Prostate gland (tissue), 2 donors: ENCODE data around the gene PITPNC1. TPM values are rescaled to one million over a fixed set of nuclear protein-coding genes. Genes with fewer than 3 reads are reported as not detected.

Source experiments
- DNase-seq: peaks from one replicate; pipeline ENCODE4 v3.0.0-alpha.2; 2019; ENCODE audit warnings: low spot score
- H3K27ac ChIP-seq, 2 donors: fragments of 200-600 bp; sonication (generic); 2 replicates each; pipeline ENCODE4 v1.5.1; 2017 to 2019
- H3K27me3 ChIP-seq: fragments of 200-600 bp; sonication (generic); replicated peaks from 2 replicates; pipeline ENCODE4 v1.5.1; 2019; ENCODE audit not compliant: insufficient read depth
- H3K36me3 ChIP-seq, 2 donors: fragments of 200-600 bp; sonication (generic); 1 replicate in 1 of 2; 2 replicates in 1 of 2; pipeline versions ENCODE4 v1.5.1 to v1.8.1; 2017 to 2019
- H3K4me1 ChIP-seq: fragments of 200-600 bp; sonication (generic); replicated peaks from 2 replicates; pipeline ENCODE4 v1.5.1; 2019
- H3K4me3 ChIP-seq, 2 donors: fragments of 200-600 bp; sonication (generic); 2 replicates each; pipeline ENCODE4 v1.5.1; 2017 to 2019
- H3K9me3 ChIP-seq: fragments of 200-600 bp; sonication (generic); 2 replicates; pipeline ENCODE4 v1.5.1; 2017
- CTCF ChIP-seq, 4 experiments: fragments of 200-600 bp in 2 of 4; fragments of 450-650 bp in 2 of 4; sonication (generic) in 2 of 4; IDR thresholded peaks; 1 replicate in 3 of 4; 2 replicates in 1 of 4; pipeline ENCODE4 v1.5.1; 2016 to 2019; ENCODE audit warnings: antibody characterized with exemption in 4 of 4, mild to moderate bottlenecking in 2 of 4, moderate library complexity in 2 of 4
- POLR2A ChIP-seq: fragments of 450-650 bp; IDR thresholded peaks from one replicate; pipeline ENCODE4 v1.6.1; 2016; ENCODE audit warnings: antibody characterized with exemption, mild to moderate bottlenecking
- POLR2AphosphoS5 ChIP-seq: sonication (generic); formaldehyde crosslinking; IDR thresholded peaks from one replicate; pipeline ENCODE4 v1.6.1; 2017; ENCODE audit warnings: antibody characterized with exemption
- WGBS: methylation state at CpG from one replicate; pipeline ENCODE4 v1.1.5; 2018; 5-methylcytosine and 5-hydroxymethylcytosine counted together
- intact Hi-C: fragments of 100-400 bp; cut with DNase I; formaldehyde crosslinking; loops from one replicate; pipeline ENCODE4 v1.14.2; 2022
- total RNA-seq, 2 donors: library from RNA; depleted of rRNA; stranded (reverse); fragments of >200 nt; gene quantifications; one replicate each; pipeline ENCODE4 v1.1.0, GENCODE V29; 2016

PITPNC1 gene
- total RNA-seq, 2 donors from 2014 or later = 10.1 to 12.9 TPM

- Histone ChIP-seq H3K9me3 (no peaks in the 10 kb centered on the region), H3K4me3 (no peak overlapping the region), H3K4me1 (no peaks in the 10 kb centered on the region), H3K27me3 (no peaks in the 10 kb centered on the region), H3K36me3 (no peaks in the 10 kb centered on the region), H3K27ac (no peak overlapping the region)
- intact Hi-C loops = no loop called here
- no peak for DNase-seq
- TF ChIP-seq CTCF (IDR thresholded peaks at IDR 0.05) (no peak), POLR2A (no peak), POLR2AphosphoS5 (no peak)
- 85% methylated on average over 7 of the region's 7 CpGs for WGBS
Observed at GRCh38 chr17:67496286-67496685, 119.2 kb downstream of the PITPNC1 start.

- intact Hi-C loops = no loop called here
- H3K9me3 ChIP-seq = no peaks in the 10 kb centered on the region
- H3K4me3 ChIP-seq = no peak overlapping the region
- H3K4me1 ChIP-seq = no peaks in the 10 kb centered on the region
- H3K27me3 ChIP-seq = no peaks in the 10 kb centered on the region
- H3K27ac ChIP-seq = no peak overlapping the region
- 92% methylated on average over 4 of the region's 4 CpGs for WGBS
- TF ChIP-seq POLR2A = no peak
- no peak for TF ChIP-seq POLR2AphosphoS5
- no peak for TF ChIP-seq CTCF (IDR thresholded peaks at IDR 0.05)
- no peaks in the 10 kb centered on the region for H3K36me3 ChIP-seq
- DNase-seq = no peak
Observed at GRCh38 chr17:67499685-67500084, 122.6 kb downstream of the PITPNC1 start.

GRCh38 chr17:67500261-67500660, 123.2 kb downstream of the PITPNC1 start:
- Histone ChIP-seq H3K36me3 (no peaks in the 10 kb centered on the region), H3K4me1 (no peaks in the 10 kb centered on the region), H3K27me3 (no peaks in the 10 kb centered on the region), H3K27ac (no peak overlapping the region), H3K9me3 (no peaks in the 10 kb centered on the region), H3K4me3 (no peak overlapping the region)
- TF ChIP-seq POLR2AphosphoS5 (no peak), CTCF (IDR thresholded peaks at IDR 0.05) (no peak), POLR2A (no peak)
- DNase-seq = no peak
- intact Hi-C loops = no loop called here
- 52% methylated on average over 2 of the region's 2 CpGs for WGBS

- WGBS = 96% methylated on average over 11 of the region's 11 CpGs
- no peak for DNase-seq
- H3K27me3 ChIP-seq = no peaks in the 10 kb centered on the region
- TF ChIP-seq CTCF (IDR thresholded peaks at IDR 0.05) (no peak), POLR2A (no peak), POLR2AphosphoS5 (no peak)
- no peaks in the 10 kb centered on the region for H3K9me3 ChIP-seq
- no peaks in the 10 kb centered on the region for H3K4me1 ChIP-seq
- intact Hi-C loops = no loop called here
- H3K4me3 ChIP-seq = no peak overlapping the region
- no peak overlapping the region for H3K27ac ChIP-seq
- no peaks in the 10 kb centered on the region for H3K36me3 ChIP-seq
Observed at GRCh38 chr17:67500677-67501300, 123.7 kb downstream of the PITPNC1 start.

- WGBS = 89% methylated on average over 3 of the region's 3 CpGs
- TF ChIP-seq CTCF (IDR thresholded peaks at IDR 0.05) = no peak
- no peak for TF ChIP-seq POLR2AphosphoS5
- no peak for TF ChIP-seq POLR2A
Observed at GRCh38 chr17:67502151-67502550, 125.1 kb downstream of the PITPNC1 start.

More at GRCh38 chr17:67502151-67502550, 125.1 kb downstream of the PITPNC1 start:
- Histone ChIP-seq H3K27me3 (no peaks in the 10 kb centered on the region), H3K36me3 (no peaks in the 10 kb centered on the region), H3K27ac (no peak overlapping the region), H3K4me3 (no peak overlapping the region), H3K9me3 (no peaks in the 10 kb centered on the region), H3K4me1 (no peaks in the 10 kb centered on the region)
- DNase-seq = no peak
- intact Hi-C loops = no loop called here
